Measurements from ENCODE around the gene ATG9B. TPM values are rescaled to one million over a fixed set of nuclear protein-coding genes. Genes with fewer than 3 reads are reported as not detected.

The ATG9B gene
- total and polyA plus RNA-seq, 2 donors (not counting 3 experiments of a cell fraction or from before 2014, with no cell fraction given), result 0.04 TPM; not detected in 1

DNA sequence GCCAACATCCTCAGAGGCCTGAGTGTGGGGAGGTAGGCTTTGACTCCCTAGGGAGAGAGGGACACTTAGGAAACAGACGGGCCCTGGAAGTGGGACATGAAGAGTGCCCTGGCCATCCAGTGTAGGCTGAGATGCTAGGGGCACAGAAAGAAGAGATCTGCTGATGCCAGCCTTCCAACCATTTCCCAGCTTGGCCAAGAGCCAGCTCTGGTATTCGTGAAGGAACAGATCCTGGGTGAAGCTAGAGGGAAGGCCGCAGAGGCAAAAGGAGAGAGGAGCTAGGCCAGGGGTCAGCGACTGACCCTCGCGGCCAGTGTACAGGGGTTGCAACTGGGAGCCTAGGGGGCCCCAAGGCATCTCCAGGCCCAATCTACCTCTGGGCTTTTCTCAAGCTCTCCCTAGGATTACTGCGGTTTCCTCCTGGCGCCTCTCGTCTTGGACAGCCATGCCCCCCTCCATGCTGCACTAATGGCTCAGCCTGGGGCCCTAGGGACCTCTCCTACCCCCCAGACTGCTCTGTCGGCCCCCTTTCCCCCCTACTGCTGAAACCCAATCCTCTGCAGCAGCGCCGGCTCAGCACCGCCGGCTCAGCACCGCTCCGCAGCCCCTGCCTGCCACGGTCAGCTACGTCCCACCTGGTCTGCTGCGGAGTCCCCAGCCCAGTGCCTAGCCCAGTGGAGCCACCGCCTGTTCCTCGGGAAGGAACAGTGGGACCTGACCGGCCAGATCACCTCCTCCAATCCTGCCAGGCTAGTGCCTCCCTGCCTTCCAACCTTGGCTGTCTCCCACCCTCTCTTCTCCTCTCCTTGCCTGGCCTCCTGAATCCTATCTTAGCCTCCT is 23.9 kb upstream of the ATG9B start, which contains the start of gene ASIC3:
TSS of gene ASIC3 (plus strand) at position 556 of the 840 bp plus-strand sequence. CDS start 355 bp downstream, outside the sequence.
- BruUV-seq (replicated peaks), result no TSS peak
- Histone ChIP-seq H3K27ac (ENCODE audit: insufficient read depth, low read depth, low read length) (no peak within 1 kb of the TSS), H3K4me1 (ENCODE audit: control insufficient read depth, extremely low read depth, insufficient read depth, low read length) (no peaks in the 10 kb centered on the region), H3K9me1 (replicated peaks; ENCODE audit: control insufficient read depth, extremely low read depth, insufficient read depth, low read length) (no peaks in the 10 kb centered on the region), H3K9ac (replicated peaks; ENCODE audit: extremely low read depth, insufficient read depth, low read length) (no peak within 1 kb of the TSS), H4K20me1 (replicated peaks; ENCODE audit: control insufficient read depth, extremely low read depth, insufficient read depth, low read length) (no peaks in the 10 kb centered on the region), H3K4me2 (ENCODE audit: insufficient read depth, low read length) (no peak within 1 kb of the TSS), H3K4me3 (replicated peaks in 1 of 3; ENCODE audit: insufficient read depth in 1 of 3, low read depth in 1 of 3, low read length in 3 of 3) (no peak within 1 kb of the TSS), H3K9me3 (replicated peaks; ENCODE audit: control insufficient read depth, insufficient read depth, low read length) (no peaks in the 10 kb centered on the region), H3K79me2 (ENCODE audit: control insufficient read depth, insufficient read depth, low read length) (no peaks in the 10 kb centered on the region), H2AFZ (ENCODE audit: low read depth, low read length) (no peak within 1 kb of the TSS), H3K27me3 (ENCODE audit: control insufficient read depth in 2 of 2, insufficient read depth in 2 of 2, low read length in 2 of 2) (peaks cover 0 to 4% of the 10 kb centered on the region in 2 experiments), H3K36me3 (ENCODE audit: control insufficient read depth in 2 of 2, extremely low read depth in 1 of 2, insufficient read depth in 2 of 2, low read length in 2 of 2) (no peaks in the 10 kb centered on the region)
- ChIA-PET CTCF (interaction anchor here (1.6 kb wide), 1 partner anchor 9 kb away, joined by 5 read pairs; no protein-coding TSS in a partner anchor), POLR2A (no interaction called here)
- TF ChIP-seq POLR2A (IDR thresholded peaks at IDR 0.05; ENCODE audit: low read depth, low read length), result no peak
- no peak for TF ChIP-seq MYC (IDR thresholded peaks at IDR 0.05; ENCODE audit: low read depth, low read length)
- no peak for TF ChIP-seq POLR2AphosphoS5 (IDR thresholded peaks at IDR 0.05; ENCODE audit: insufficient read depth, low read depth, low read length)
- no peak for TF ChIP-seq FOS (IDR thresholded peaks at IDR 0.05; ENCODE audit: borderline replicate concordance, insufficient read depth, low read length)
- TF ChIP-seq, protein P1, sequence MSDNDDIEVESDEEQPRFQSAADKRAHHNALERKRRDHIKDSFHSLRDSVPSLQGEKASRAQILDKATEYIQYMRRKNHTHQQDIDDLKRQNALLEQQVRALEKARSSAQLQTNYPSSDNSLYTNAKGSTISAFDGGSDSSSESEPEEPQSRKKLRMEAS (IDR thresholded peaks at IDR 0.05; ENCODE audit: insufficient read depth, insufficient read length), result no peak
- TF ChIP-seq, protein P2, sequence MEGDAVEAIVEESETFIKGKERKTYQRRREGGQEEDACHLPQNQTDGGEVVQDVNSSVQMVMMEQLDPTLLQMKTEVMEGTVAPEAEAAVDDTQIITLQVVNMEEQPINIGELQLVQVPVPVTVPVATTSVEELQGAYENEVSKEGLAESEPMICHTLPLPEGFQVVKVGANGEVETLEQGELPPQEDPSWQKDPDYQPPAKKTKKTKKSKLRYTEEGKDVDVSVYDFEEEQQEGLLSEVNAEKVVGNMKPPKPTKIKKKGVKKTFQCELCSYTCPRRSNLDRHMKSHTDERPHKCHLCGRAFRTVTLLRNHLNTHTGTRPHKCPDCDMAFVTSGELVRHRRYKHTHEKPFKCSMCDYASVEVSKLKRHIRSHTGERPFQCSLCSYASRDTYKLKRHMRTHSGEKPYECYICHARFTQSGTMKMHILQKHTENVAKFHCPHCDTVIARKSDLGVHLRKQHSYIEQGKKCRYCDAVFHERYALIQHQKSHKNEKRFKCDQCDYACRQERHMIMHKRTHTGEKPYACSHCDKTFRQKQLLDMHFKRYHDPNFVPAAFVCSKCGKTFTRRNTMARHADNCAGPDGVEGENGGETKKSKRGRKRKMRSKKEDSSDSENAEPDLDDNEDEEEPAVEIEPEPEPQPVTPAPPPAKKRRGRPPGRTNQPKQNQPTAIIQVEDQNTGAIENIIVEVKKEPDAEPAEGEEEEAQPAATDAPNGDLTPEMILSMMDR (IDR thresholded peaks at IDR 0.05; ENCODE audit: extremely low read depth in 1 of 2, insufficient read depth in 1 of 2, low read depth in 1 of 2, low read length in 2 of 2), result no peak
- no peak for TF ChIP-seq JUN (IDR thresholded peaks at IDR 0.05; ENCODE audit: borderline replicate concordance, insufficient read depth, insufficient read length, low read depth)
- no peak for TF ChIP-seq EZH2 (IDR thresholded peaks at IDR 0.05; ENCODE audit: borderline replicate concordance, low read depth, low read length, severe bottlenecking)
- no peak for TF ChIP-seq GATA2 (IDR thresholded peaks at IDR 0.05; ENCODE audit: insufficient read depth, insufficient read length, low read depth, low read length)
- no peak for DNase-seq (ENCODE audit: low read depth, low spot score)
- dilution Hi-C loops (cut with MboI; ENCODE audit: extremely low pct_ligation_motif_present, low sequenced_read_pairs) (no loop called here), intact Hi-C loops (cut with micrococcal nuclease) (no loop called here)
- FAIRE-seq, result no peak
